GM21515 (cell line): ENCODE measurements around the gene PYGM.

ENCODE experiments used
- ATAC-seq: cut with Tn5 transposase; IDR thresholded peaks from one replicate; pipeline ENCODE4 v1.9.1; 2021; ENCODE audit not compliant: unreplicated experiment

PYGM gene

DNA sequence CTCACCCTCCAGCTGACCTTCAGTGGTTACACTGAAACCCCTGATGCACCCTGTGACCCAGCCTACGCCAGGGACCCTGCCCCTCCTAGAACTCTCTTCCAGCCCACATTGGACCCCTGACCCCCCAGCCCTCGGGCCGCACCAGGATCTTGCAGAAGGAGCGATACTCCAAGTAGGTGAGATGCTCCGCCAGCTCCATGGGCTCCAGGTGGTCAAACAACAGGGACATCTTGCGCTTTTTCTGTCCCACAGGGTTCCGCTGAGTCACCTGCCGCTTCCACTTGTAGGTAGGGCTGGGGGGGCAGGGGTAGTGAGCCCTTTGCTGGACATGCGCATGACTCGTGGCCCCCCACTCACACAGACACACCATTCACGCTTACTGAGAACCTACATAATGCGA lies 19.9 kb downstream of the PYGM start:
- ATAC-seq = no peak

DNA sequence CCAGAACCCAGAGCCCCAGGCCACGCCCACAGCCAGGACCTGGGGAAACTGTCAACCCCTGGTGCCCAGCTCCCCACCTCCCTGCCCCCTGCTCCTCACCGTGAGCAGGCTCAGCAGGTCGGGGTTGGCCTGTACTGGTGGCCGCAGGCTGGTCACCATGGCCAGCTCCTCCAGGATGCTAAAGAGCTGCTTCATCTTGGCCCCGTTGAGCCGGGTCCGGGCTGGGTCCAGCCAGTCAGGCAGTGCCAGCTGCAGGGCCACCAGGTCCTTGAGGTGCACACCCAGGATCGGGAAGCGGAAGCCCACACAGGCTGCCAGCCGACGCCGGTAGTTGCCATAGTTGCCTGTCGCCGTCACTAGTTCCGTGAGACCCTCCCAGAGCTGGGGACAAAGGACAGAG lies 23.1 kb downstream of the PYGM start:
- no peak for ATAC-seq

- no peak for ATAC-seq
Measured at GRCh38 chr11:64735725-64736259, 24.0 kb downstream of the PYGM start.

GRCh38 chr11:64734811-64735724 lies 24.7 kb downstream of the PYGM start:
- no peak for ATAC-seq

DNA sequence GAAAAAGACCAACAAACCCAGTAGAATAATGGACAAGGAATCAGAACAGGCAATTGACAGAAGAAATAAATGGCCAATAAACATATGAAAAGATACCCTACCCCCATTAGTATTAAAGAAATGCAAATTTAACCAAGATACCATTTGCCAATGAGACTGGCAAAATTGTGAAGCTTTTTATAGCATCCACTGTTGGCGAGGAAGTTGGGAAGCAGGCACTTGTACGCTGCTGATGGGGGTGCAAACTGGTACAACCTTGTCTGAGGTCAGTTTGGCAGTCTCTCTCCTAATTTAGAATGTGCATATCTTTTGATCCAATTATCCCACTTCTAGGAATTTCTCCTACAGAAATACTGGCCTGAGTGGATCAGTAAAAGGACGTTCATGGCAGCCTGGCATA lies 28.2 kb downstream of the PYGM start:
- no peak for ATAC-seq

GRCh38 chr11:64729851-64730382 lies 29.9 kb downstream of the PYGM start:
- no peak for ATAC-seq

GRCh38 chr11:64728757-64729365 lies 30.9 kb downstream of the PYGM start:
- ATAC-seq = no peak

GRCh38 chr11:64726867-64727530 lies 32.8 kb downstream of the PYGM start:
- no peak for ATAC-seq

- ATAC-seq = no peak
Measured at GRCh38 chr11:64726211-64726641, 33.5 kb downstream of the PYGM start.

DNA sequence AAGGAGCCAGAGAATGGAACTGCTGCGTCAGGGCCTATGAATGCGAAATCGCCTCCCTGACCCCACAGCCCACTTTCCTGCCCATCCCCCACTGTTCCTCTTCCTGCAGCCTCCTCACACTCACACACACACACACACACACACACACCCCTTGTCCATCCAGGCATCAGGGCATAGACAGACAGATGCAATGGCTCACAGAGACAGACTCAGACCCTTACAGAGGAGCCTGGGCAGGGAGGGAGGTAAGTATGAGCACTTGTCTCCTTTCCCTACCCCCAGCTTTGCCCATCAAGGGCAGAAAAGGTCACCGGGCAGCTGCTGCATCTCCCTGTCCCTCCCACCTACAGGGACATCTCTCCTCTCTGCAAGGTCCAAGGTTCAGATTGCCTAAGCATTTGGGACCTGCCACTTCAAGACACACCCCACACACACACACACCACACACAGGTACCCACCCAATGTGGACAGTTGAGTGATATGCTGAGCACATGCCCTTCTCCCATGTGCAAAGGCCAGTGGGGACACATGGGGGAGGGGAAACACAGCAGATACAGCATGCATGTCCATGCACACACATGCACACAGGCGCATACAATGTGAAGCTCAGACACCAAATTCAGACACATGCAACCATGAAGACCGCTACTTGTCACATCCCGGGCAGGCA lies 34.8 kb downstream of the PYGM start:
- ATAC-seq = no peak

DNA sequence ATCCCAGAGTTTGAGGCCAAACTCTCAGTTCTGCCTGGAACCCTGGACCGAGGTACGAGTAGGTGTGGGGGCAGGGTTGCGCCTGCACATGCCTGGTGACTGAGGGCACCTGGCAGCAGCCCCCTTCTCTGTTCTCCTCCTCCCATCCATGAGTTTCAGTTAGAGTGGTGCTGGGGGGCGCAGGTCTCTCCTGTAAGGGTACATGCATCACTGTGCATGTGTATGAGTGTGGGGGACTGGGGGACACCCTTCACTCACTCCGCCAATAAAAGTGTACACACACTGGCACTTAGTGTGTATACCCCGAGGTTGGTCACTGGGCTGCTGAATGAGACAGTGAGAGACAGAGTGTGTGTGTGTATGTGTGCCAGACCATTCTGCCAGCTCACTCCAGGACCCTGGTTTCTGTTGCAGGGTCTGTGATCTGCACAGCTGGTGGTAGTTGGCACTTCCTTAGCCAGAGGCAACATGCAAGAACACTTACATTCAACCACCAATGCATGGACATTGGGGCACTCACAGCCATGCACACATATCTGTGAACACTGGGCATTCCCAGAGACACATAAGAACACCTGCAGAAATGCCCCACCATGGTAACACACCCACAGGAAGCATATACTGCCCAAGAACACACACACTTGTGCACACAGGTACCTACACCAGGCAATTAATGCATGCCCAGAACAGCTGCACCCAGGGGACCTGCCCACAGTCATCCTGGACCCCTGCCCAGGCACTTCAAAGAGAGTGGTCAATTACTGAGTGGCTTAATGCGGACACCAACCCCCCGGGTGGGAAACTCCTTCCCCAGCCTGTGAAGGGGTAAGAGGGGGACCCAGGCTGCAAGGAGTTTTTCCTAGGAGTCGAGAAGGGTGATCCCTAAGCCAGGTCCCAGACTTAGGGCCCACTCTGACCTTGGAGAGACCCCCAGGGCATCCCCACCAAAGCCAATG lies 35.6 kb downstream of the PYGM start:
- ATAC-seq = no peak

DNA sequence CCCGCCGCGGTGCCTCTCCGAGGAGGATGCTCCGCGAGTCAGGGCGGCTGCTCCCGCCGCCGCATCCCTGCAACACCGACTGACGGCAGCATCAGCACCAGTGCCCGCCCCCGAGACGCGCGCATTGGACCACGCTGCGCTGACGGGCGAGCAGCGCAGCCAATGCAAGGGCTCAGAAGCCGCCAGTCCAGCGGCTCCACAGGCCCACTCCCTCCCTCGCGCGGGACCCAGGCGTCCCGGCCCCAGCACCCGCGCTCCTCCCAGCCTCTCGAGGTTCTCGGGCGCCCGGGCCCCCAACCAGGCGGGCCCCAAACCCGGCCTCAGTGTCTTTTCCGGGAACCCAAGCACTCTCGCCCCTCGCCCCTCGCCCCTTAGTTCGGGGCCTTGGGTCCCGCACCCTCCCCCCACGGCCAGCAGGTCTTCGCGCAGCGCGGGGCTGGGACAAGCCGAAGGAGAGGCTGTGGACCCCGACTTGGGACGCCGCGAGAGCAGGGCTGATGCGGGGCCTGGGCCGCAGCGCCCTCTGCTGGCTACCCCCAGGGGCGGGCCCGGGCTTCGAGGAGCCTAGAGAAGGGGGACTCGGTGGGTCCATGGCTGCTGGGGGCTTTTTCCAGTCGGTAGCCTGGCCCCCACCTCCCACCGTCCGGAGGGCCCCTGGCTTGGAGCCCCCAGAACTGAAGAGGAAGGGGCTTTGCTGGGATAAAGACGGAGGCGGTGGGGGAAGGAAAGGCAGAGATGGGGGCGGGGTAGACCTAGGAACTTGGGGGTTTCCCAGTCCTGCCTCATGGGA lies 36.5 kb downstream of the PYGM start, which contains the start of gene NRXN2:
Gene NRXN2 (minus strand): TSS at position 81 of the 790 bp plus-strand sequence. CDS start 9,498 bp downstream, outside the sequence.
- ATAC-seq = peak; percentile 79

GRCh38 chr11:64722141-64723065 lies 37.4 kb downstream of the PYGM start:
- no peak for ATAC-seq

DNA sequence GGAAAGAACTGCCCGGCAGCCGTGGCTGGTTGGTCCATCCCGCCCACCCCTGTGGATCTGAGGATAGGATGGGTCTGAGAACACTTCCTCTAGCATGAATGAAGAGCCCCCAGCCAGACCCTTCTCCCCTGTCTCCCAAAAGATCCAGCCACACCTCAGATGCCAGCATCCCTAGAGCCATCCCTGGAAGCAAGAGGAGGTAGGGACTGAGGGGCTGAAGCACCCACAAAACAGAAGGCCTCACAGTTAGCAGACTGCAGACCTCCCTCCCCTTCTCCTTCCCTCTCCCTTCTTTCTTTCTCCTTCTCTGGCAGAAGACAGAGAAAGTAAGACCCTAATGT lies 38.4 kb downstream of the PYGM start:
- no peak for ATAC-seq

GRCh38 chr11:64720640-64721358 lies 39.0 kb downstream of the PYGM start:
- no peak for ATAC-seq

- no peak for ATAC-seq
Measured at GRCh38 chr11:64720167-64720566, 39.6 kb downstream of the PYGM start.

- ATAC-seq = no peak
Measured at GRCh38 chr11:64719406-64719805, 40.4 kb downstream of the PYGM start.
